GM12801 (cell line): ENCODE results near the gene ATP1A3.

ENCODE experiments used
- TF ChIP-seq, protein P1 (sequence below): IDR thresholded peaks from one replicate; pipeline ENCODE4 v1.5.1; 2011; ENCODE audit warnings: control low read depth; ENCODE audit not compliant: insufficient read length; ENCODE audit errors: extremely low read depth

Gene ATP1A3

GRCh38 chr19:41999878-42000208 lies 5.8 kb upstream of the ATP1A3 start:
- TF ChIP-seq, protein P1, sequence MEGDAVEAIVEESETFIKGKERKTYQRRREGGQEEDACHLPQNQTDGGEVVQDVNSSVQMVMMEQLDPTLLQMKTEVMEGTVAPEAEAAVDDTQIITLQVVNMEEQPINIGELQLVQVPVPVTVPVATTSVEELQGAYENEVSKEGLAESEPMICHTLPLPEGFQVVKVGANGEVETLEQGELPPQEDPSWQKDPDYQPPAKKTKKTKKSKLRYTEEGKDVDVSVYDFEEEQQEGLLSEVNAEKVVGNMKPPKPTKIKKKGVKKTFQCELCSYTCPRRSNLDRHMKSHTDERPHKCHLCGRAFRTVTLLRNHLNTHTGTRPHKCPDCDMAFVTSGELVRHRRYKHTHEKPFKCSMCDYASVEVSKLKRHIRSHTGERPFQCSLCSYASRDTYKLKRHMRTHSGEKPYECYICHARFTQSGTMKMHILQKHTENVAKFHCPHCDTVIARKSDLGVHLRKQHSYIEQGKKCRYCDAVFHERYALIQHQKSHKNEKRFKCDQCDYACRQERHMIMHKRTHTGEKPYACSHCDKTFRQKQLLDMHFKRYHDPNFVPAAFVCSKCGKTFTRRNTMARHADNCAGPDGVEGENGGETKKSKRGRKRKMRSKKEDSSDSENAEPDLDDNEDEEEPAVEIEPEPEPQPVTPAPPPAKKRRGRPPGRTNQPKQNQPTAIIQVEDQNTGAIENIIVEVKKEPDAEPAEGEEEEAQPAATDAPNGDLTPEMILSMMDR: no peak

DNA sequence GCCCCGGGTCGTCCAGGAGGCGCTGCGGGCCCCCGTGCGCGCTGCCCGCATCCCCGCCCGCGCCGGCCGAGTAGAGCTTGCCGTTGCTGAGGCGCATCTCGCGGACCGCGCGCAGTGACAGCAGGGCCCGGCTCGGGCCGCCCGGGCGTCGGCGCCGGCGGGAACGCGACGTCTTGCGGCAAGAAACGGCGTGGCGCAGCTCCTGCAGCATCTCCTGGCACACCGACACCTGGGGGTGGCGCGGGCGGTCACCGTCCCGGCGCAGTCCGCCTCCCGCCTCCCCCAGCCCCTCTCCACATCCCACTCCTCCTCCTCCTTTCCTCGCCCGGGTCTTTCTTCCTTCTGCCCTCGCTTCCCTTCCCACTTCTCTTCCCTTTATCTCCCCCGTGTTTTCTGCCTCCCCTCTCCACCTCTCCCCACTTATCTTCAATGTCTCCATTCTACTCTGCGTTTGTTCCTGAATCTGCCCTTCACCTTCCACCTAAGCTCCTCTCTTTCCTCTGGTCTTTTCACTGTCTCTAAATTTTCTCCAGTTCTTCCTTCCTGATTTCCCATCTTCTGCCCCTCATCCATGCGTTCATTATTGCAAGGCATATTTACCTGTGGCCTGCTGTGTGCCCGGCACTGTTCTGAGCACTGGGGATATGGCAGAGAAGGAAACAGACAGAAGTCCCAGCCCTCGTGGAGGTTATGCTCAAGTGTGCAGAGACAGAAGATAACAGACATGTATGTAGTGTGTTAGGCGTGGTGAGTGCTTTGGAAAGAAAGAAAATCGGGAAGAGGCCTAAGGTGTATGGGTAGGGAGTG lies 5.2 kb upstream of the ATP1A3 start:
- TF ChIP-seq, protein P1: no peak

DNA sequence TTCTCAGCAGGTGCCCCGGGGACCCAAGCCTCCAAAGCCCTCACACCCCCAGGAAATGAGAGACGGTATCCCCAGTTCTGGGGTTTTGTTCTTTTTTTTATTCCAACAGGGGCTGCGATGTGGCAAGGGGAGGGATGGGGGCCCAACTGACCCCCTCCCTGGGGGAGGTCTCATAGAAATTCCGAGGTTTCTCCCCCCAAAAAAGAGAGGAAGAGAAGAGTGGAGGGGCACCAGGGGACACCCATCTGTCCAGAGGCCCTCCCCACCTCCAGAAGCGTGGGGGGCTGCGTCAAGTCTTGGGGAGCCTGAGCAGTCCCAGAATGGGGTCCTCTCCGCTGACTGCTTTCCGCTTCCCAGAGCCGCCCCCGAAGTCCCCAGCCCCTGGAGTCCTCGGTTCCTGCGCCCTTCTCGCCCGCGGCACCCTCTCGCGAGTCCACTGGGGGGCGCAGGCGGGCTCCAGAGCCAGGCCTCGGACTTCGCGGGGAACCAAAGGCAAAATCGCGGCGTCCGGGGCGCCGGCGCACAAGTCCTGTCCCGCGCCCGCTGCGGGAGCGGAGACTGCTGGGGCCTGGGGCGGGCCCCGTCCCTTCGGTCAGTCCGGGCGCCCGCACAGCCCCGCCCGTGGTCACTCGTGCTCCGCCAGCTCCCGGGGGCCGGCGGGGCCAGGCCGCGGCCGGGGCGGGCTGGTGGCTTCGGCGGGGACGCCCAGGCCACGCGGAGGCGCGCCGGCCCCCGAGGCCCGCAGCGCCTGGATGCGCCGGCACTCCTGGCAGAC lies 4.4 kb upstream of the ATP1A3 start:
- TF ChIP-seq, protein P1: no peak

GRCh38 chr19:41997851-41998229 lies 3.8 kb upstream of the ATP1A3 start:
- TF ChIP-seq, protein P1: no peak

GRCh38 chr19:41997121-41997850 lies 3.3 kb upstream of the ATP1A3 start:
- TF ChIP-seq, protein P1: no peak

- TF ChIP-seq, protein P1: no peak
Measured at GRCh38 chr19:41995959-41996797, 2.1 kb upstream of the ATP1A3 start.
